Thyroid gland (tissue), 4 donors: ENCODE data around the gene SEMA3A.

ENCODE experiments used
- CTCF ChIP-seq, 6 experiments: fragments of 200-600 bp in 3 of 6; fragments of 450-650 bp in 3 of 6; sonication (generic) in 3 of 6; IDR thresholded peaks; one replicate each; pipeline ENCODE4 v1.5.1; 2016 to 2019; ENCODE audit warnings: antibody characterized with exemption in 6 of 6, mild to moderate bottlenecking in 2 of 6, inconsistent platforms in 1 of 6, moderate library complexity in 1 of 6
- POLR2A ChIP-seq, 2 donors: fragments of 450-650 bp; IDR thresholded peaks; one replicate each; pipeline ENCODE4 v1.6.1; 2017; ENCODE audit warnings: antibody characterized with exemption in 2 of 2, mild to moderate bottlenecking in 2 of 2, moderate library complexity in 1 of 2

GRCh38 chr7:84044834-84045233, 149.8 kb downstream of the SEMA3A start:
- TF ChIP-seq CTCF (IDR thresholded peaks at IDR 0.05) (no peak), POLR2A (IDR thresholded peaks at IDR 0.05) (no peak)
